ENCODE results near the gene PIWIL4.
"Not testable (repeated sequence)": the region's sequence is repeated elsewhere in the genome, so short reads cannot be mapped to it uniquely, and the experiment has no call there.

Gene PIWIL4

GRCh38 chr11:94549146-94549545, 18.0 kb upstream of the PIWIL4 start:
- no peak for DNase-seq

- no peak for DNase-seq
Measured at GRCh38 chr11:94550513-94550912, 16.7 kb upstream of the PIWIL4 start.

GRCh38 chr11:94553938-94554337, 13.2 kb upstream of the PIWIL4 start:
- DNase-seq: no peak

DNA sequence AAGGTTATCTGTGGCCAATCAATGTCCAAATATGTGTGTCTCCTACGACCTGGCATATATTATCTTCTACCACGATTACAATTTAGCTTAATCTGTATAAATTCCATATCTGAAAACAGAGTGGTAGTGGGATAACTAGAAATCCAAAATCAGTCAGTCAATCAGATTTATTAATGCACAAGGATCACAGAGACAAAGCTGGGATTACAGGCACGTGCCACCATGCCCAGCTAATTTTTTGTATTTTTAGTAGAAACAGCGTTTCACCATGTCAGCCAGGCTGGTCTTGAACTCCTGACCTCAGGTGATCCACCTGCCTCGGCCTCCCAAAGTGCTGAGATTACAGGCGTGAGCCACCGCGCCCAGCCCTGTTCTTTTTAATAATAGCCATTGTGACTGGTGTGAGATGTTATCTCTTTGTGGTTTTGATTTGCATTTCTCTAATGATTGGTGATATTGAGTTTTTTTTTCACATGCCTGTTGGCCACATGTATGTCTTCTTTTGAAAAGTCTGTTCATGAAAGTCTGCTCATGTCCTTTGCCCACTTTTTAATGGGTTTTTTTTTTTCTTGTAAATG, 11.3 kb upstream of the PIWIL4 start:
- DNase-seq: not testable (repeated sequence)

- no peak for DNase-seq
Measured at GRCh38 chr11:94557421-94557820, 9.7 kb upstream of the PIWIL4 start.

DNA sequence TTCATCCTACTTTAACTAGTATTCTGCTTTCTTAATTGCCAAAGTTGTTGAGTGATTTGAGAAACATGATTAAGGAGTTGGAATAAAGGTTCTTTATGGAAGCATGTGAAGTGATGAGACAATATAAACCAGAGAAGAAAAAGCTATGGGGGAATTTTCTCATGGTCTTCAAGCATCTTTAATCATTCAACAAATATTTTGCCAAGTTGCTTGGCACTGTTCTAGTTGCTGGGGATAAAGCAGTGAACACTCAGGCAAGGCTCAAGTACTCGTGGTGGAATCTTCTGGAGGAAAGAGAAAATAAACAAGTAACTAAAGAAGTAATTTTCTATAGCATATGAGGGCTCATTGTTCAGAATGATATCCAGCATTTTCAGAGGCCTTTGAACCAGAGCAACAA, 9.2 kb upstream of the PIWIL4 start:
- DNase-seq: no peak

GRCh38 chr11:94558468-94558867, 8.7 kb upstream of the PIWIL4 start:
- no peak for DNase-seq

GRCh38 chr11:94558932-94559331, 8.2 kb upstream of the PIWIL4 start:
- DNase-seq: no peak

- DNase-seq: no peak
Measured at GRCh38 chr11:94559361-94559760, 7.8 kb upstream of the PIWIL4 start.

DNA sequence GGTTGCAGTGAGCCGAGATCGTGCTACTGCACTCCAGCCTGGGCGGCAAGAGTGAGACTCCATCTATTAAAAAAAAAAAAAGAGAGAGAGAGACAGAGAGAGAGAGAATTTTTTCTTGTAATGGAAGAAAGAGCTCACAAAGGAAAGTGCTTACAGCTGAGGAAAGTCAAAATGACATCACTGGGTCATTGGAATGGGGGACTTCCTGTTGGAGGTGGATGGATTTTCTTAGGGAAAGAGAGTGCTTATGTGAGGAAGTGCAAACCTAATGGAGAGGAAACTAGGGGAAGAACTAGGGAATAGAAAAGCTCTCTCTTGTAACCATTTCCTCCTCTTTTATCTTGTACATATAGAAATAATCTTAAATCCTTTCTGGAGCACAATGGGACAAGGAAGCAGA, 6.3 kb upstream of the PIWIL4 start:
- no peak for DNase-seq

- no peak for DNase-seq
Measured at GRCh38 chr11:94563176-94563847, 3.9 kb upstream of the PIWIL4 start.

DNA sequence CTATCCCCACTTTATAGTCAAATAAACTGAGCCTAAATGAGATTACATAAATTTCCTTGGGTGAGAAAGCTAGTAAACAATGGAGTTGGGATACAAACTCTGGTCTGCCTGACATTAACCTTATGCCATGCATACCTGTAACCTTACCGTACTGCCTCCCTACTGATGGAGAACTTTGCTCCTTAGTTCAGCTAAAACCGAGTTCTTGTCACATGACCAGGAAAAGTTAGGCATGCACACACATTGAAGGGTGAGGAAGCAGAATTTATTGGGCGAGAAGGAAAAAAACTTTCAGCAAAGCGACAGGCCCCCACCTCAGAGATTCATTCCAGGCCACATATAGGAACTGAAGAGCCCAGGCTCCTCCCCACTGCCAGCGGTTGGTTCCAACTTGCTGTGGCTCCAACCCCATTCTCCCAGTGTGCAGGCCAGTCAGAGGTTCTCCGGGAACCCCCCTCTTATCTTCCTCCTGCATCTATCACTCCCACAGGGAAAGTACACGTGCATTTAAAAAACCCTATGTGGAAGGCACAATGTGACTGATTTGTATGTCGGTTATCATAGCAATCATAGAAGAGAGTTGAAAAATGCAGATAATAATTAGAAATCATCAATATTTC, 3.2 kb upstream of the PIWIL4 start:
- DNase-seq: no peak

- DNase-seq: no peak
Measured at GRCh38 chr11:94568200-94568599, 1.0 kb downstream of the PIWIL4 start.

- DNase-seq: no peak
Measured at GRCh38 chr11:94568717-94569116, 1.5 kb downstream of the PIWIL4 start.

- DNase-seq: not testable (repeated sequence)
Measured at GRCh38 chr11:94572975-94573374, 5.8 kb downstream of the PIWIL4 start.

- DNase-seq: no peak
Measured at GRCh38 chr11:94574193-94574961, 7.2 kb downstream of the PIWIL4 start.

DNA sequence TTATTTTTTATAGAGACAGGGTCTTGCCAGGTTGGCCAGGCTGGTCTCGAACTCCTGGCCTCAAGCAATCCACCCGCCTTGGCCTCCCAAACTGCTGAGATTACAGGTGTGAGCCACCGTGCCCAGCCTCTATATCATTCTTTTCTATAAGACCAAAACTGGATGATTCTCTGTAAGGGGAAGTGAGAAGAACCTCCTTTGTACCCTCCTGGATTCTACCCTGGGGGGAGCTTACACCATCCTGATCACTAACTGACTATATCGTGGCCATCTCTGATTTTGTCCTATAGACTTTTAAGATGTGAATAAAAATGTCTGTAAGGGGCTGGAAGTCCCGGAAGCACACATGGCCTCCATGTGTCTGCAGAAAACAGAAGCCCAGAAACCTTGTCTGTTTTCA, 9.1 kb downstream of the PIWIL4 start:
- no peak for DNase-seq

DNA sequence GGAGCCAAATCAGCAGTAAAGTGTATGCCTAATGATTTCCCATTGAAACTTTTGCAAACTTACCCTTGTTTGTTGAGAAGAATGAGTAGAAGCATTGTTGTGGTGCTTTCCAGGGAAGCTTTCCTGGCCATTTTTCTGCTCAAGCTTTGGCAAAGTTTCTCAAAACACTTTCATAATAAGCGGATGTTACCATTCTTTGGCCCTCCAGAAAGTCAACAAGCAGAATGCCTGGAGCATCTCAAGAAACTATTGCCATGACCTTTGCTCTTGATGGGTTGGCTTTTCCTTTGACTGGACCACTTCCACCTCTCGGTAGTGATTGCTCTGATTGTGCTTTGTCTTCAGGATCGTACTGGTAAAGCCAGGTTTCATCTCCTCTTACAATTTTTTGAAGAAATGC, 10.7 kb downstream of the PIWIL4 start:
- no peak for DNase-seq

DNA sequence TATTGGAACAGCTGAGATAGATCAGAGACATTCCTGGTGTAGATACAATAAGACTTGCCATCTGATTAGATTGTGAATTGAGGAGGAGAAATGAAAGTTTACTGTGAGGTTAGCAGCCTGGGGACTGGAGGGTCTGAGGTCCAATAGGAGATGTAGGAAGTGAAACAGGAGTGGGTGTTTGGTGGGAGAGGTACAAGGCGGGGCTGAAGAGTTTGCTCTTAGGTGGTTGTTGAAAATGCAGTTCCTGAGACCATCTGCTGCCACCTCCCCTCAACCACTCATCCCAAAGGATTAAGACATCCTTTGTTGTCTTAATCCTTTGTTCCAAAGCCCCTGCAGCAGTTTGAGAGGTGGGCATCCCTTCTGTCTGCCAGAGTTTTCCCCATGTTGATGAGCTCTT, 14.8 kb downstream of the PIWIL4 start:
- no peak for DNase-seq

DNA sequence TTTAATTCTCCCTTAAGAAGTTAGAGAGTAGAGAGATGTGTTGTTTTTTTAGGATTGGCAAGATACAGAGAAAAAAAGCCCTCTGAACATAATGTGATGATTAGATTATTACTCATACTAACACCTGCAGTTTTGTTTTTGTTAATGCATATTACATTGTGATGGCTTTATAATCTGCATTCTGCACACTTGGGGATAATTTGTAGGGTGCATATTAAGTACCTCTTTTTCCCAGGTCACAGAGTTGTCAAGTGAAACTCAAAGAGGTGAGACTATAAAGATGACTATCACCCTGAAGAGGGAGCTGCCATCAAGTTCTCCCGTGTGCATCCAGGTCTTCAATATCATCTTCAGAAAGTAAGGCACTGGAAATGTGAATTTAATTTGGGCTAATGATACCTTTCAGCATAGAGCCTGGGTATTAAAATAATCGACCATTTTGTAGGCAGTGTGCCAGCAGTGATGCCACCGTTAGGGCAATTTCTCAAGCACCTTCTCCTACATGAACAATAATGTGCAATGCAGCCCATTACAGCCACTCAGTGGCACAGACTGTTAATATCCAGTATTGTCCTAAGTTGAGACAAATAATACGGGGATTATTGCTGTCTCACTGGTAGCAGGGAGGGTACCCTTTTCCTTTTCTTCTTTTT, 16.2 kb downstream of the PIWIL4 start:
- no peak for DNase-seq

DNA sequence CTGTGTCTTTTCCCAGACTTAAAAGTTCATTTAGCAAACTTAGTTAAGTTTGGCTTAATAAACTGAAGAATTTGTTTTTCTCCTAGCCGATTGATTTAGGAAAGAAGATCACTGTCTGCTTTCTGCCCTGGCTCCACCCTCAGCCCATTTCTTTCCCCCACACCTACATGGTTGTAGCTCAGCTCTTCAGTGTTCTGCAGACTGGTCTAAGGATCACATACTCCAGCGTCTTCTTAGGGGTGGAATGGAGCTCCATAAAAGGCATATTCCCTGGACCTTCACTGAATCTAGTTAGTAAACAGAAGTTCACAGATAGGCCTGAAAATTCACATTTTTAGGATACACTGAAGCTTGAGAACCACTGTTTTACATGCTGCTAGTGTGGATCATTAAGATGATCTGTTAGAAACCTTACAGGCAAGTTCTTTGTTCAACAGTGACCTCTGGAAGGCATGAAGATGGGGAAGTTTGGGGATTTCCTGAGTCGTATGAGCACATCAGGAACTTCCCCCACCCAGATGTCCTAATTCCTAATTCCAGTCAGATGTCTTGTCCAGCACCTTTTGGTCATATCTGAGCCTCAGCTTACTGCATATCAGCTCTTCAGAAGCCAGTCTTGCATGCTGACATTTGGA, 16.8 kb downstream of the PIWIL4 start:
- DNase-seq: no peak

GRCh38 chr11:94584978-94585377, 17.8 kb downstream of the PIWIL4 start:
- no peak for DNase-seq

DNA sequence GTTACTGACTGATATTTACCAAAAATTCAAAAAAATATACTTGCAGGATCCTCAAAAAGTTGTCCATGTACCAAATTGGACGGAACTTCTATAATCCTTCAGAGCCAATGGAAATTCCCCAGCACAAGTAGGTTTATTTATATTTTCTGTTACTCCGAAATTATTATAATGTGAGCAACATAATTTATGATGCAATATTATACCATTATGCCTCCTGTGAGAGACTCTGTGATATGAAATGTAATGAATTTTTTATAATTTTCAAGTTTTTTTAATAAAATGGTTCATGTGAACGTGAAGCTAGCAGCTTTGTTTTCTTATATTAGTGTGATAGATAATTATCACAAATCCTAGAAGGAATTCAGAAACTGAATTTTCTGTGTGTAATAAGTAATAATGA, 18.2 kb downstream of the PIWIL4 start:
- DNase-seq: no peak
